ENCODE data around the gene SLC36A4.
"Not testable (repeated sequence)": the region's sequence is repeated elsewhere in the genome, so short reads cannot be mapped to it uniquely, and the experiment has no call there.

SLC36A4 gene

DNA sequence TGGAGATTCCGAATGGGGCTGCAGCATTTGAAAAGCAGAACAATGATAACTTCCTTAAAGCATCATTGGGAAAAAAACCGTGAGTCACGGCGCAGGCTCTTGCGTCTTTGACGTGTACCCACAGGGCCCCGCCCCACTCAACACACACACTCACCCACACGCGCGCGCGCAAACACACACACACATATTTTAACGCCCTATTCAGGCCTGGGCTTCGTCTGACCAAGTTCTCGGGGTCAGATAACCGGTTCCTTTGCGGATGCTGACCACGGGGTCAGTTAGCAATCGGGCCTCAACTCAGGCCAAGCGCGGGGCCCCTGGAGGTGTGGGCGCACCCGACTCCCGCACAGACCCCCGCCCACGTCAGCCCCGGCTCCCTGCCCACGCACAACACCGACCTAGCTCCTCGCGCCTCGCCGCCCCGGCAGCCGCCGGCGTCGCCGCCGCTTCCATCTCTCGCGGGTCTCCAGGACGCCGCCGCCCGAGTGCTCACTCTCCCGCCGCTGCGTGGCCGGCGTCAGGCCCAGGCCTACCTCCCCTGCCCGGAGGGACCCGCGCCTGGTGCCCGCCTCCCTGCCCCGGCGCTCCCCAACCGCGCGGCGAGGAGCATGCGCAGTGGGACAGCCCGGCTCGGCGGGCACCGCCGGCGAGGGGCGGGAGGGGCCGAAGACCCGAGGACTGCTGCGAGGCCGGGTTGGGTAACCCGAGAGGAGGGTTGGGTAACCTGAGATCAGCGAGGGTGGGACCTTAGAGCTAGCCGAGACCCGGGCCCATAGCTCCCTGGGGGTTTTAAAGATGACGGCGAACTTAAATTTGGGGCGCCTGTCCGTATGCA, at the start of gene SLC36A4:
TSS of gene SLC36A4 (minus strand) at position 612 of the 835 bp plus-strand sequence. CDS start at position 453, 159 bp downstream.
- DNase-seq (ENCODE audit: low read depth) = peak; percentile 53

DNA sequence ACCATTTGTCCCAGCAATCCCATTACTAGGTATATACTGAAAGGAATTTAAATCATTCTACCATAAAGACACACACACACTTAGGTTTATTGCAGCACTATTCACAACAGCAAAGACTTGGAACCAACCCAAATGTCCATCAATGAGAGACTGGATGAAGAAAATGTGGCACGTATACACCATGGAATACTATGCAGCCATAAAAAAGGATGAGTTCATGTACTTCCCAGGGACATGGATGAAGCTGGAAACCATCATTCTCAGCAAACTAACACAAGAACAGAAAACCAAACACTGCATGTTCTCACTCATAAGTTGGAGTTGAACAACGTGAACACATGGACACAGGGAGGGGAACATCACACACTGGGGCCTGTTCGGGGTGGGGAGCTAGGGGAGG, 49.0 kb upstream of the SLC36A4 start:
- not testable (repeated sequence) for DNase-seq (ENCODE audit: low read depth)

DNA sequence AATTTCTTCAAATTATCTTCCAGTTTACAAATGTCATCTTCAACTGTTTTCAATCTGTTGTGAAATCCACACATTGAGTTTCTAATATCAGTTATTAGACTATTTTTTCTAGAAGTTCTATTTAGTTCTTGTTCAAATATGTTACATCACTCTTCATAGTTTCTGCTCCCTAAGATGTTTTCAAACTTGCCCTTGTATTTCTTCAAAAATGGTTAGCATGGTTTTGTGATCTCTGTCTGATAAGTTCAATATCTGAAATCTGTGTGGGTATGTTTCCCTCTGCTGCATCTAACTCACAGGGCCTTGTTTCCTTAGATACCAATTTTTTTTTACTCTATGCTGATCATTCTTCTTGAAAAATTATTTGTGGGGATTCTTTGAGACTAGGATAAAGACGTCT, 46.2 kb upstream of the SLC36A4 start:
- no peak for DNase-seq (ENCODE audit: low read depth)

DNA sequence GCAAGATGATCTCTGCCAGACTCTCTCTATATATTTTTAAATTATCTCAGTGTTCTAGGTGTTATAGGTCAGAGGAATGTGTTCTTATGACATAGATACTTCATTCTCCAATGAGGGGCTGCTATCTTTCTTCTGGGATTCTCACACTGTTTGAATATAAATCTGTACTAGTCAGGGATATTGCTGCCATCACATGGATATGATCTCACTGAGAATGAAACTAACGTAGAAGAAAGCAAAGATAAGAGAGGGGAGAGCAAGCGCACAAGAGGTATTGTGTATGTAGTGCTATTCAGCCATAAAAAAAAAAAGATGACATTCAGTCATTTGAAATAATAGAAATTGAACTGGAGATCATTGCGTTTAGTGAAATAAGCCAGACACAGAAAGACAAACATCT, 42.2 kb upstream of the SLC36A4 start:
- DNase-seq (ENCODE audit: low read depth) = no peak

DNA sequence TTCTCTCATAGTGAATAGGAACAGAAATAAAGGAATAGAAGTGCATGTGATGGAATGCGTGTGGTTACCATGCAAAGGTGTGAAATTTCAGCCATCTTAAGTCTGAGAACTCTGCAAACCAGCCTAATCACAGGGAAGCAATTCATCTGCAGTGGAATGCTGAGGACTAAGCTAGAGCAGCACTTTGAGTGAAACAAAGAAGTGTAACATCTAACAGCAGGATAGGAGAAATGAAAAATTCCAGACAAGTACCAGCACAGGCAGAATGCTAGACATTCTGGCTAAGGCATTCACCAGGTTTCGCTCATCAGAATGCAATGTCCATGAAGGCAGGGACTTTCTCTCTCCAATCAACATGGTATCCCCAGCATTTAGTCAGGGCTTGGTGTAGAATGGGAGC, 41.2 kb upstream of the SLC36A4 start:
- DNase-seq (ENCODE audit: low read depth) = no peak

DNA sequence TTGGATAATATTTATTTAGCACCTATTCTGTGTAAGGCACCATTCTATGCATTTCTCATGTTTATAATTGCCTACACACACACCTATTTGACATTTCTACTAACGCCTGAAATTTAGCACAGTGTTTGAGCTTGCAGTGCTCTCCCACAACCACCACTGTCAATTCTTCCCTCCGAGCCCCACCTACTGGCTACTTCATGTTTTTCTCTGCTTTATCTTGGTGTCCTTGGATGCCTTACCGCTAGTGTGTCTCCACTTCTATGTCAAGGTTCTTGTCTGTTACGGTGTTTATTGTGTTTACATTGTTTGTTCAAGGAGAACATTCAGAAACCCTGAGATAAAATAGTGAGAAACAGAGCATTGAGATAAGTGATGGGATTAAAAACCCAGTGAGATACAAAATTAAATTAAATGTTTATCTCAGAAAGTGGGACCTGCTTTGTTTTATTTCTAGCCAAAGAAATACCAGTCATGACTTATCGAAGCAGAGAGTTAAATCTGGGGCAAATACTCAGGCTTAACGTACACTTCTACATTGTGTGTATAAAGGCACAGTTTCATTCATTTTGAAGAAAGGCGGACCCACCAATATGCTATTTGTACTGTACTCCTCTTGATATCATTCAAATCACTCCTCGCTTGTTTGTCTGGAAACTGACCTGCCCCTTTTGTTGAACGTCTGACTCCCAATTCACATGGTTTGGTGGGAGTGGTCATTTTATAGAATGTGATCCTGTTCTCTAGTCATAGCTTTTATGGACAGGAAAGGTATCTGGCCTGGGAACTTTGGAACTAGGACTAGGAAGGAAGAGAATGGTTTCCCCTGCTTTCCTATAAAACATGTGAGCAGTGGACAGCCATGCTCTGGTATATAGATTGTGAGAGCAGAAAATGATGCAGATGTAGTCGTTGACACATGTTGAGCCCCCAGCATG, 39.2 kb upstream of the SLC36A4 start:
- no peak for DNase-seq (ENCODE audit: low read depth)

DNA sequence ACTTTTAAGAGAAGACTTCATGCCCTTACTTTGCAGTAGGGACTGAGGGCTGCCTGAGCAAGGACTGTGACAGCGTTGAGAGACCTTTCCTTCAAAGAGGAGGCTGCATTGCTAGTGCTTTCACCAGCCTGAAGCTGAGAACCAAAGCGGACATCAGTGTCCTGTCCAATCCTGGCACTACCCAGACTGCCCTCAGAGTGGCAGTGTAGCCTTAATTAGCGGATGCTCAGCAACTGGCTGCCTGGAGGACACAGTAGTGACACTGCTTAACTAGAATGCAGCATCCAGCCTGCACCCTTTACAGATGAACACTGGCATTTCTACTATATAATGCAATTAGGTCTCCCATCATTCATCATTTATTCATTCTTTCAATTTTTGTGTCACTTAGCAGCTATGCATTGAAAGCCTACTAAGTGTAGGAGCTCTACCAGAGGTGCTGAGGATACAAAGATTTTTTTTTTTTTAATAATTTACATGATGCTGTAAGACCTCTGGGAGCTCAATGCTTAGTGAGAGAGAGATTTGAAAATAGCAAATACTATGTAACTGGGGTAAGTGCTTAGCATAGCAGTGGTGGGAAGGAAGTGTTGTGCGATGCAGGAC, 36.9 kb upstream of the SLC36A4 start:
- DNase-seq (ENCODE audit: low read depth) = no peak

DNA sequence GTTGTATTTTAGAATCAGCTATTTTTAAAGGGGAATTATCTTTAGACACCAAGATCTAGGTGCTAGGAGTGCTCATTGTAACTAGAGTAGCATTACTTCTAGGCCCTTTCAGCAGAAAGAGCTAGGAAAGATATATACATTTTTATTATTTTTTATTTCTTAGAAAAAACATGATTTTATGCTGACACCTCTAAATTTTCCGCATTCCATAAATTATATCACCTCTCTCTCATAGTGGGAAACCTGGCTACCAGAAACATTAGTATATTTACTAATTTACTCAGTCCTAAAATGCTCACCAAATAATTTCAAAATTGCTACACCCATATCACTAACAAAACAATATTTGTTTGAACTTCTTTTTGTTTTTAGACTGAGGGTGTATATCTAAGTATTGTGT, 32.1 kb upstream of the SLC36A4 start:
- DNase-seq (ENCODE audit: low read depth) = no peak

DNA sequence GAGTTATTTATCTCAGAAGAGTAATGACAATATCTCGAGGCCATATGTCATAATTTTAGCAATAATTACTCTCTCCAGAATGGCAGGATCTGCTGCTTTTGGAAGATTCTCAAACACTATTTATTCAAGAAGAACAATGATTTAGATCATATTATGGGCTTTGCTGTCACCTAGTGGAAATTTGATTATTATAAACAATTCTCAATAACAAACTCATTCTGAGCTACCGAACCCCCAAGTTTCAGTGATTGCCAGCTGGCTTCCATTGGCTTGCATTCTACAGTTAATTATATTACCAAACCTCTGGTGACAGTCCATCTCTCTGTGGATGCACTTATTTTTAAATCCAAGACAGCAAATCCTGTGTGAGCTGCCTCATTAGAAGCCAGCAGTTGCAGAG, 27.9 kb upstream of the SLC36A4 start:
- no peak for DNase-seq (ENCODE audit: low read depth)

DNA sequence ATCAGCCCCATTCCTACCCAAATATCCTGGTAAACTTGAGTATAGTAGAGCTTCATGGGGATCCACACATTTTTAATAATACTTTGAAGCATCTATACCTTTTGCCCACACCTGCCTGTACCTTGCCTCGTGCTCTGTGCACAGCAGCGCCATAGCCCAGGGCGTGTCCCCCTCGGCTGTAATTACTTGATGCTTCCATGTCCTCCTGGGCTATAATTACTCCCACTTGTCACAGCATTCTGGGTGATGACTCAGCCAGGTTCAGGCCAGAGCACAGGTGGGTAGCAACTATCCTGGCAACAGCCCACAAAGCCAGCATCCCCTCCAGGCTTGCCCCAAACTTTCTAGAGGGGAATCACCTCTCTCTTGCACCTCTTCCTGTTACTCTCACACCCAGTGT, 23.7 kb upstream of the SLC36A4 start:
- no peak for DNase-seq (ENCODE audit: low read depth)

DNA sequence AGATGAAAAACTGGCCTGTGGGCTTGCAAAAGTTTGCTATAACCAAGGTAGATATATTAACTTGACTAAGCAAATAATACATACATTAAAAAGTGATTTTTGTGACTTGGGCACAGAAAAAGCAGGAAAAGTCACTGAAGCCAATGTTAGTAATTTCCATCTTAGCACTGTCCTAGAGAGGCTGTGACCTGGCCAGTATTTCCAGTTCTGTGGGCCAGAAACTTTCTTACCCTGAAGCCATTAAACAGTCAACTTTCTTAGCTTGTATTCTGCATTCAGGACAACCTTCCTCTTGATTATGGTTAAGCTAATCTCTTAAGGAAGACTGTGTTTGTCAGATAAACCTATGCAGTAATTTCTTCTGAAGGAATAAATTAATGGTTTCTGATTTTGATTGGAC, 22.3 kb upstream of the SLC36A4 start:
- DNase-seq (ENCODE audit: low read depth) = no peak

DNA sequence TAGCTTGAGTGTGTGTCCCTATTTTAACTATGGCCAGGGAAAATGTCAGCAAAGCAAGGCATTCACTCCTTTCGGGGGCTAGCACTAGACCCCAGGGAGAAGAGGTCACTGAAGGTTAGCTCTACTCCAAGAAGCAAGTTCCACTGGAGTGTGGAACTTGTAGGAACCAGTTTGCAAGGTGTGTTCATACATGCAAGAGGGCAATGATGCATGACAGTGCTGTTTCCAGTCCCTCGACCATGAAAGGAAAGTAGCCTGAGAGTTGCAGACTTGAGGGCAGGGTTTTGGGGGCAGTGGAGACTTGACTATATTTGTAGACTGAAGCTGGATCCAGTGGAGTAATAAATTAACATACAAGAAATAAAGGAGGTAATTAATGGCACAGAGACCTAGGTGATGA, 21.6 kb upstream of the SLC36A4 start:
- no peak for DNase-seq (ENCODE audit: low read depth)

DNA sequence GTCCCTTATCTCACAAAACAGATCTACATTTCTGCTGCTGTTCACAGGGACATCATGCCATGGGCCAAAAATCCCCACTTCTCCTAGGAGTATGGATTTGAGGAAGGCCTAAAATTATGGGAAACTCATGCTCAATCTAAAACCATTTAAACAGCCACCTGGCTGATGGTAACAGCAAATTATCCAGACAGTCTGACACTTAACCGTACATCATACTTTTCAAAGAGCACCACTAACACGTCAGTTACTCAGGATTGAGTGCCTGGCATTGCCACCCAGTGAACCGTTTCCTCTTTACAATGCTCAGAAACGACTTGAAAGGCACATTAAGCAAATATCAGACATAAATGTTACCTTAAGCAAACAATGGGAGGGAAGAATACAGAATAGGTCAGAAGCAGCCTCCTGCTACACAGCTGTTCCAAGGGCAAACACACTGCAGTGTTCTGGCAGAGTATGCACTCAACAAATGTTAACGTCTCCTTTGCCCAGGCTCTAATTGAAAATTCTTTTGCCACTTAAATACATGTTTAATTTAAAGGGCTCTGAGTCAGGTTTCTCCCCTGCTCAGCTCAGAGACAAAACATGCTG, 18.8 kb upstream of the SLC36A4 start:
- no peak for DNase-seq (ENCODE audit: low read depth)

DNA sequence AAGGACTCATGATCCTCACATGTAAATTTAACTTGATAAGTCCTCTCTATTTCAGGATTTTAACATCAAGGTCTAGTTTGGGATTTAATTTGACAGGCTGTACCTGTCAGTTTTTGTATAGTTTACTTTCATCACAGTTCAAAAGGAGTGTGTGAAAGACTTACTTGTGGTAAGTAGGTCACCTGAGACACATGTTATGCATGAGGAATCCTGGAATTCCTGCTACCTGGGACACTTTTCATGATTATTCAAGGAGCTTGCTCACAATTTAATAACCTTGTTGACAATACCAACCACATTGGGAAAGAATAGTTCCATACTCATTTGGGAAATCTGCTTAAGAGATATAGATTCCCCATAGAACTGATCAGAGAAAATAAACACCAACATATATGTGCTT, 15.8 kb upstream of the SLC36A4 start:
- no peak for DNase-seq (ENCODE audit: low read depth)

DNA sequence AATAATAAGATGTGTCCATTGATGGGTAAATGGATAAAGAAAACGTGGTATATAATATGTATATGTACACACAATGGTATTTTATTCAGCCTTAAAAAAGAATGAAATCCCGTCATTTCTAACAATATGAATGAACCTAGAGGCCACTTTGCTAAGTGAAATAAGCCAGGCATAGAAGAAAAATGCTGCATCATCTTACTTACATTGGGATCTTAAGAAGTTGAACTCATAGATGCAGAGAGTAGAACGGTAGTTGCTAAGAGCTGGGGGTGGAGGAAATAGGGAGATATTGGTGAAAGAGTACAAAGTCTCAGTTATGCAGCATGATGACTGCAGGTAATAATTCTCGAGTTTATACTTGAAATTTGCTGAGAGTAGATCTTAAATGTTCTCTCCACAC, 14.3 kb upstream of the SLC36A4 start:
- DNase-seq (ENCODE audit: low read depth) = no peak

DNA sequence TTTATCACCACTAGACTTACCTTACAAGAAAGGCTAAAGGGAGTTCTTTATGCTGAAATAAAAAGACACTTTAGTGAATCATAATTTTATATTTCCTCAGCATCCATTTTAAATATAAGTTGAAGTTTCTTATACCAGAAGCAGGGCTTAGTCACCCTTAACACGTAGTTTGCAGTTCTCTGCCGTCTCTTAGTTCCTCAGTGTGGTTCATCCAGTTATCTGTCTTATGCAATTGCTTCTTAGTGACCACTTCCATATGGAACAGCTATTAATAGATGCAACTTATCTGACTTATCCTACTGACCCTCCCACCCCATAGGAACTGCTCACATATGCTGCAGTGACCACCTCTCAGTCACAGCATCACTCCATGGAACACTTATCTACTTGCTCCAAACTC, 11.7 kb upstream of the SLC36A4 start:
- no peak for DNase-seq (ENCODE audit: low read depth)

DNA sequence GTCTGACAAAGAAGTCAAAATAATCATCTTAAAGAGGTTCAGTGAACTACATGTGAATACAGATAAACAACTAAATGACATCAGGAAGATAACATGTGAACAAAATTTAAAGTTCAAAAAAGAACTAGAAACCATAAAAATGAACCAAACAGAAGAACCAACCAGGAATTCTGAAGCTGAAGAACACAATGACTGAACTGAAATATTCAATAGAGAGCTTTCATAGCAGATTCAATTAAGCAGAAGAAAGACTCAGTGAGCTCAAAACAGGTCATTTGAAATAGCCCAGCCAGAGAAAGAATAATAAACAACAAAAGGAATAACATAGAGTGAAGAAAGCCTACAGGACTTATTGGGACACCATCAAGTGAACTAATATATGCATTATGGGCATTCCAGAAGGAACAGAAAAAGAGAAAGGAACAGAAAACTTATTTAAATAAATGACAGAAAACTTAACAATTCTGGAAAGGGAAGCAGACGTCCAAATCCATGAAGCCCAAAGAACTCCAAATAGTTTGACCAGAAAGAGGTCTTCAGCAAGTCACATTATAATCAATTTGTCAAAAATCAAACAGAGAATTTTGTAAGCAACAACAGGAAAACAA, 11.0 kb upstream of the SLC36A4 start:
- no peak for DNase-seq (ENCODE audit: low read depth)

DNA sequence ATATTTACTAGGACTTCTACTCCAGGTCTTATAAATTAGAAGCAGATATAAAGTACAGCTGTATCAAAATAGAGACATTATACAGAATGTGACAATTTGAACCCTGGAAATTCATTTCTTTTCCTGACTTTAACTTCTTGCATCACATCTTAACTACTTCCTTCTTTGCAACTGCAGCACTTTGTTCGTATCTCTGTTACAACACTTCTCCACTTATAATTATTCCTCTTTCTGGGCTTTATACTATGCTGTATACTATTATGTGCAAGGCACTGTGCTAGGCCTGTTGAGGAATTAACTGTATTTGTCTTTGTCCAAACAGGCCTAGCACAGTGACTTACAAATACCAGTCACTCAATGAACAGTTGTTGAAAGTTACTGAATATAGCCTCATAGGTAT, 1.8 kb upstream of the SLC36A4 start:
- DNase-seq (ENCODE audit: low read depth) = no peak

DNA sequence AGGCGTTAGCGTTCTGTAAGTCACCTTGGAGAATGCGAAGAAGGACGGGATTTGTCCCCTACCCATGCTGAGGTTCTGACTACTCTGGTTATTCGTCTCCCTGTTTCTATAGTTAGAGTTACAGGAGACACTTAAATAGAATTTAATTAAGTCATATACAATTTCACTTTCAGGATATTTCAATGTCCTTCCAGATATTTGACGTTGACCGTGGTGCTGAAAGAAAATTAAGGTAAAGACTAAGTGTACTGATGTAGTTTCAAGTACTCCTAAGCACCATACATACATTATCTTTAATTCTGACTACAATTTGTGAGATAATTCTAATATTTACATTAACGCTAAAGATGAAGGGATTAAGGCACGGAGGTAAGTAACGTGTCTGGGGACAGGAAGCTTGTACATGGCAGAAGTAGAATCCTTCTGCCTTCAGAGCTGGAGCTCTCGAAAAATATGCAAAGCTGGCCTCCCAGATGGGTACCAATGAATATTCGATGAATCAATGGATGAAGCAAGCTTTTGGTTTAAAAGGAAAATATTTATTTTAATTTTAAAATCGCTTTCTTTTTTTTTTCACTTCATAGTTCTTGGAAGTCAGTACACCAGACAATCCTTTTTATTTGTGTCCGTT, 539 bp upstream of the SLC36A4 start:
- no peak for DNase-seq (ENCODE audit: low read depth)

DNA sequence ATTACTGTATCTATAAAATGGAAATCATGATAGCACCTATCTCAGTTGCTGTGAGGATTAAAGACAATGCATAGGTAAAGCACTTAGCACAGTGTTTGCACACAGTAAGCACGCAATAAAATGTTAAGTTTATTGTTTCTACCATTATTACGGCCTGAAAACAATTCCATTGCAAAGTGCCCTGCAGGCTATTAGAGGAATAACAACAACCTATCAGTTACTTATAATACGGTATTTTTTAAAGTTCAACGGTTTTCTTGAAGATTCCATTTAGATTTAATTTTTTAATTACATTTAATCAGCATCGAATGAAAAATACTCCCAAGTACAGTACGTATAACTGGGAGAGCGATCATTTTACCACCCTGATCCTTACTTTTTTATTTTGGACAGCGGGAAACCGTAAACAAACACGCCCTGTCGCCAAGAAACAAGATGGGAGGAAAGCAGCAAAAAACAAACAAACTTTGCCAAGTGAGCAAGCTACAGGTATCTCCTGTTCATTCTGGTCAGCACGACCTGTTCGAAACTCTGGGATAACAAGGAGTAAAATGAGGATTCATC, 893 bp downstream of the SLC36A4 start:
- DNase-seq (ENCODE audit: low read depth) = no peak

DNA sequence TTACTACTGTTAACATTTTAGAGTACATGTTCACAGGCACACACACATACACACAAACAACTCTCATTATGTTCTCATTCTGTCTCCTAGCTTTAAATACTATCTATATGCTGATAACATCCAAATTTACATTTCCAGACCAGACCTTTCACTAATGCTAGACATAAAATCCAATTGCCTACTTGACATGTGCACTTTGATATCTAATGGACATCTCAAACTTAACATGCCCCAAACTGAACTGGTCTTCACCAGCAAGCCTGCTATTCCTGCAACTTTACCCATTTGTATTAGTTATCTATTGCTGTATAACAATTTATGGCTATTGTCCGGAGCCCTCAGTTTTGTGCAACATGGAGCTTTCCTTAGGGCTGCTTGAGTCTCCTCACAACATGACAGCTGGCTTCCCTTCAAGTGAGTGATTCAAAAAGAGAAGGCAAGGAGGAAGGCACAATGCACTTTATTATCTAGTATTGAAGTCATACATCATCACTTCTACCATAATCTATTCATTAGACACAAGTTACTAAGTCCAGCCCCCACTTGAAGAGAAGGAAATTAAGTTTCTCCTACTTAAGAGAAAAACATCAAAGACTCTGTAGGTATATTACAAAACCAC, 3.0 kb downstream of the SLC36A4 start:
- no peak for DNase-seq (ENCODE audit: low read depth)
